ENCODE results near the gene FERMT1.

DNA sequence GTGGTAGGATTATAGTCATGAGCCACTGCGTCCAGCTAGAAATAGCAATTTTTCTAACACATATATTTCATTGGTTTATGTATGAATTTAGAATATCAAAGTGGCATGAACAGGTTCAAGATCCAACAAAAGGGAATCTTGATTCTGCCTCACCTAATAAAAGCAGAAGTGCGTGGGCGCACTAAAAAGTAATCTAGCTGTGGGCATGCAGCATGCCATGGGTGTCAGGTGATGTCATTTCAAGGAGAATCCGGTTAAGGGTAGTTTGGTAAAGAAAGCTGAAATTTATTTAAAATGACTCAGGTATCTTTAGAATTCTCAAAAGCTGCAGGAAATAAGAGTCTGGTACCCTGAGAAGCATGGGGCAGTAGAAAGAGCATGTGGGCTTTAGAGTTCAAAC is 86.6 kb downstream of the FERMT1 start:
- TF ChIP-seq EZH2 (IDR thresholded peaks at IDR 0.05; ENCODE audit: insufficient read depth, poor library complexity, severe bottlenecking) (no peak), EZH2phosphoT487 (IDR thresholded peaks at IDR 0.05; ENCODE audit: insufficient read depth, low read depth) (no peak)

All from GM23248 (cell line).